HG02759 (cell line): ENCODE measurements around the gene PINLYP.
"Not testable (repeated sequence)": the region's sequence is repeated elsewhere in the genome, so short reads cannot be mapped to it uniquely, and the experiment has no call there.

Source experiments
- ATAC-seq: cut with Tn5 transposase; IDR thresholded peaks from one replicate; pipeline ENCODE4 v1.9.1; 2021; ENCODE audit warnings: mild to moderate bottlenecking, moderate library complexity; ENCODE audit not compliant: unreplicated experiment

Gene PINLYP

GRCh38 chr19:43600326-43600725, 24.7 kb downstream of the PINLYP start:
- not testable (repeated sequence) for ATAC-seq

DNA sequence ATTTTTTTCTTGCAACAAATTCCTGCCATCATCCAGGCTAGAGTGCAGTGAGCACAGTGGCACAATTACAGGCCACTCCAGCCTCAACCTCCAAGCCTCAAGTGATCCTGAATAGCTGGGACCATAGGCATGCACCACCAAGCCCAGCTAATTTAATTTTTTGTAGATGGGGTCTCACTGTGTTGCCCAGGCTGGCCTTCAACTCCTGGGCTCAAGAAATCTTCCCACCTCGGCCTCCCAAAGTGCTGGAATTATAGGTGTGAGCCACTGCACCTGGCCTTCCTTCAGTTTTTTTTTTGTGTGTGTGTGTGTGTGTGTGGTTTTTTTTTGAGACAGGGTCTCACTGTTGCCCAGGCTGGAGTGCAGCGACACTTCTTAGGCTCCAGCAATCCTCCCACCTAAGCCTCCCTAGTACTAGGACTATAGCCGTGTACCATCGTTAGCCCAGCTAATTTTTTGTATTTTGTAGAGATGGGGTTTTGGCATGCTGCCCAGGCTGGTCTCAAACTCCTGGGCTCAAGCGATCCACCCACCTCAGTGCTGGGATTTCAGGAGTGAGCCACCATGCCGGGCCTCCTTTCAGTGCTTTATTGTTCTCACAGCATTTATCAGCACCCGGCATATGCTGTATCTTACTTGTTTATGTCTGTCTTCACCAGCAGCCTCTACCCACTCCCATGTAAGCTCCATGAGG, 30.4 kb downstream of the PINLYP start:
- ATAC-seq, result no peak

DNA sequence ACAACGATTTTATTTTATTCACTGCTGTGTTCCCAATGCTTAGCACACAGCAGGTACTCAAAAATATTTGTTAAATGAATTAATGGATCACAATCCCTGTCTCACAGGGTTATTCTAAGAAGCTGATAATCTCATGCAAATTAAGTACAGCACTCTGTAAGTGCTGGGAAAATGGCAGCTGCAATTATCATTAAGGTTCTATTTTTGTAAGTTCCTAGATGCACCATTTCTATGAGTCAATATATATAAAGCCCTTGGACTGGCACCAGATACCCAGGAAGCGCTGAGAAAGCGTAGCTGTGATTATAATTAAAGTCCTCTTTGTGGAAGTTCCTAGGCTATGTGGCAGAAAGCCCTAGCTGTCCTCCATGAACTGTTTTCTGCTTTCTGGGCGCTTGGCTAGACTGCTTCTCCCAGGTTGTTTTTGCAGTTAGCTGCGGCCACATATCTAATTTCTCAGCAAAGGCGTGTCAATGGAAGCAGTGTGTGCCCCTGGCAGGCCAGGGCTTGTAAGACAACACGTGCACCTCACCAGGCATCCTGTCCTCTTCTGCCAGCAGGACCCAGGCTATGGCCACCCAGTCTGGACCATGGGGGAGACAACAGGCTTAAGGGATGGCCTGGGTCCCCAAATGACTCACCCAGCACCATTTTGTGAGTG, 31.1 kb downstream of the PINLYP start:
- ATAC-seq, result no peak

GRCh38 chr19:43607238-43608205, 31.9 kb downstream of the PINLYP start:
- no peak for ATAC-seq

DNA sequence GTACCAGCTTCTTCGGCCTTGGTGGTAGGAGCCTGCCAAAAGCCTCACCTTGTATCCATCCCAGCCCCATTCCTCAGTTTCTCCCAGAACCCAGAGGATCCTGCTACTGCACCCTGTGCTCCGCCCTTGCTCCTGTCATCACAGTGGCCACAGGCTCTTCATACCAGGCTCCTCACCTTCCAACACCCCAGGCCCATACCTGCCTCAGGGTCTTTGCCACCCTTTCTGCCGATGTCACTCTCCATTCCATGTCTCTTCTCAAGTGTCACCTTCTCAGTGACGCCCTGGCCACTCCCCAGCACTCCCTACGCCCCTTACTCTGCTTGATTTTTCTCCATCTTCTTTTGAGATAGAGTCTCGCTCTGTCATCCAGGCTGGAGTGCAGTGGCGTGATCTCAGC, 34.3 kb downstream of the PINLYP start:
- no peak for ATAC-seq

DNA sequence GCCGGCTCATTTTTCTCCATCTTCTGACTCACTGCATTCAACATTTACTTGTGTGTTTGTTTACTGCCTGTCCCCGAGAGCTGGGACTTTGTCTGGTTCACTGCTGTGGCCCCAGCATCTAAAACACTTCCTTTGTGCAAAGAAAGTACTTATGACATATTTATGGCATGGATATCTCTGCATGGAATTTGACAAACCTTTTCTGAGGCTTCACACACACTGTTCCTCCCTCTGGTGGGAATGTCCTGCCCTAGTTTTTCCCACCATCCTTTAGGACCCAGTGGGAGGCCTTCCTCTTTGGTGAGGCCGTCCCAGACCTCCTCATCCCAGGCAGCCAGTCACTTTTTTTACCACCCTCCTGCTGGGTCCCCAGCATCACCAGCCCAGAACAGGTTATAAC, 34.9 kb downstream of the PINLYP start:
- ATAC-seq, result no peak

- no peak for ATAC-seq
Measured at GRCh38 chr19:43611788-43612187, 36.2 kb downstream of the PINLYP start, which contains the start of gene SRRM5. SRRM5 (plus strand) TSS chr19:43612088; CDS start chr19:43612122, 34 bp downstream.

GRCh38 chr19:43612374-43612773, 36.8 kb downstream of the PINLYP start:
- no peak for ATAC-seq

- no peak for ATAC-seq
Measured at GRCh38 chr19:43616306-43616705, 40.7 kb downstream of the PINLYP start.

DNA sequence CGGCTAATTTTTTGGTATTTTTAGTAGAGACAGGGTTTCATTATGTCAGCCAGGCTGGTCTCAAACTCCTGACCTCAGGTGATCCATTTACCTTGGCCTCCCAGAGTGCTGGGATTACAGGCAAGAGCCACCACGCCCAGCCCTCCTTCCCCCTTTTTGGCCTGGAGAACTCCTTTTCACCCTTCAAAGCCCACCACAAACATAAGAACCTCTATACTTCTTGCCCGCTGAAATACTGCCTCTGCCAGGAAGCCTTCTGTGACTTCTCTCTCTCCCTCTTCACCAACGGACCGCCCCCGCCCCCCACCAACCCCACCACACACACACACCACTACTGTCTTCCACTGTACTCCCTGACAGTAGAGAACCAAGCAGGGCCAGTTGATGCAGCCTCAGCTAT, 41.4 kb downstream of the PINLYP start:
- no peak for ATAC-seq

DNA sequence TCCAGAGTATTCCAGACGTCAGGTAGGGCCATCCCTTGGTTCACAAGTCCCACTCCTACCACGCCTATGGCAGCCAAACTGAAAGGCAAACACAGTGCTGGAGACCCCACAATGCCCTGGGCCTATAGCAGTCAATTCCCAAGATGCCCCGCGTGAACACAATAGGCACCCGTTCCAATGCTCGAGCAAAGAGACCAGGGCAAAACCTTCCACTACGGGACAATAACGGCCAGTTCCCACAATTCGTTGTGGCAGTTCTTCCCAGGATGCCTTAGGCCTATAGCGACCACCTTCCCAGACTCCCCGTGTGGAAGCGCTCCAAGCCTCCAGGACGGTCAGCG, 43.3 kb downstream of the PINLYP start:
- peak; percentile 22 for ATAC-seq

DNA sequence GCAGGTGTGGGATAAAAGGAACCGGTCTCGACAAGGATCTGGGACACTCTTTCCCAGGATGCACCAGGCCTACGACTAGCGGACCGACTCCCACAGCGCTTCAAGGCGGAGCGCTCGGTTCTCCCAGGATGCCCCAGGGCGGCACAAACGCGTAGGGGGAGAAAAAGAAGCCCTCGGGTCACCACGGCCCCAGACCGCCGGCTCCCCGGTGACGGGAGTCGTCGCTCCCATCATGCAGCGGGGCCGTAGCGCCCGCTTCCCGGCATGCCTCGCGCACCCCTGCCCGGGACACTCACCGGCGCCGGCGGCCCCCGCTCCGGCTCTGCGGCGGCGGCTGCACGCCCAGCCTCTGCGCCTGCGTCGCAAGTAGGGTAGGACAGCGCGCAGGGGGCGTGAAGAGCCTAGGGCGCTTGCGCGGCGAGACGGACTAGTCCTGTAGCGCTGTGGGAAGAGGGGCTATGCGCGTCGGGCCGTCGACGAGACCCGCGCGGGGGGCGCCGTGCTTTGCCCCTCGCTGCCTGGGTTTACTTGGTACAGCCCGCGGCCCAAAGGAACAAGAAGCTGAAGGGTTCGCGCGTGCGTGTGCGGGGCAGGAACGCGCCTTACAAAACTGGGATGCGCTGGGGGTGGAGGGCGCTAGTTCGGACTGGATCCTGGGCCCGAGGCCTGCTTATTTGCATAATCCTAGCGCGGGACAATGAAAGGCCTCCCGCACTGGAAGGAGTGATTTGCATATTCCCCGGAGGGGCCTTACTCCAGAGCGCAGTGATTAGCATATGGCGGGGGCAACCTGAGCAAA, 43.9 kb downstream of the PINLYP start, which contains the start of gene ZNF428:
Gene ZNF428, minus strand, starts transcription at position 368 of the 799 bp plus-strand sequence. CDS start 5,325 bp downstream, outside the sequence.
- peak; percentile 85 for ATAC-seq

GRCh38 chr19:43620061-43621001, 44.7 kb downstream of the PINLYP start:
- ATAC-seq, result no peak

DNA sequence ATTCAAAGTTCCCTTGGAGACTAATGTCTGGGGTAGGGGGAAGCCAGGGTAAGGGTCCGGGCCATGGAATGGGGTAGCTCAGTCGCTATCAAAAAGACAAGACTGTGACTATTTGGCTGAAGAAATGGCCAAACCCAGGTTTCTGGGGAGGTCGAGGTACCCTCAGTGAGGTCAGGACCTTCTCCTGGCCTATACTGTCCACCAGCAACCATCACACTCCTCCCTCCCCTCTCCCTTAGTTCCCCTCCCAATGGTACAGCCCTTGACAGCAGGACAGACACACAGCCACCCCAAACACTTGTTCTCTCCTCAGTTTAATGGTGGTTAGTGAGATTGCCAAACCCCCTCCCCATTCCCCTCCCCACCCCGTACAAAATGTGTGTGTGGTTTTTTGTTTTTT, 46.5 kb downstream of the PINLYP start:
- no peak for ATAC-seq

DNA sequence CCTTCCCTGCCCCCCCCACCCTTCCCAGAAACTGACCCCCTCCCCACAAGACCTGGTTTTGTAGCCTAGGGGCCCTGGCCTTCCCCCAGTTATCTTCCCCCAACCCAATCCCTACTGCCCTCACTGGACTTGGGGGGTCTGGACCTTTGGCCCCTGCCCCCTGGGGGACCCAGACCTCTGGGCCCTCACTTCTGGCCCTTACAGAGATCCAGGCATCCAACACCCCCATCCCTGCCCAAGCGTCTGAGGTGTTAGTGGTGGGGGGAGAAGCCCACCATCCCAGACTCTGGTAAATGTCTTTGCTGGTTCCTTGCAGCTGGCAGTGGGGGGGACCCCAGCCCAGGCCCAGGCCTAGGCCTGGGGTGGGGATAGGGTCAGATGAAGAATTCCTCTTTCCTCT, 47.4 kb downstream of the PINLYP start:
- ATAC-seq, result no peak

DNA sequence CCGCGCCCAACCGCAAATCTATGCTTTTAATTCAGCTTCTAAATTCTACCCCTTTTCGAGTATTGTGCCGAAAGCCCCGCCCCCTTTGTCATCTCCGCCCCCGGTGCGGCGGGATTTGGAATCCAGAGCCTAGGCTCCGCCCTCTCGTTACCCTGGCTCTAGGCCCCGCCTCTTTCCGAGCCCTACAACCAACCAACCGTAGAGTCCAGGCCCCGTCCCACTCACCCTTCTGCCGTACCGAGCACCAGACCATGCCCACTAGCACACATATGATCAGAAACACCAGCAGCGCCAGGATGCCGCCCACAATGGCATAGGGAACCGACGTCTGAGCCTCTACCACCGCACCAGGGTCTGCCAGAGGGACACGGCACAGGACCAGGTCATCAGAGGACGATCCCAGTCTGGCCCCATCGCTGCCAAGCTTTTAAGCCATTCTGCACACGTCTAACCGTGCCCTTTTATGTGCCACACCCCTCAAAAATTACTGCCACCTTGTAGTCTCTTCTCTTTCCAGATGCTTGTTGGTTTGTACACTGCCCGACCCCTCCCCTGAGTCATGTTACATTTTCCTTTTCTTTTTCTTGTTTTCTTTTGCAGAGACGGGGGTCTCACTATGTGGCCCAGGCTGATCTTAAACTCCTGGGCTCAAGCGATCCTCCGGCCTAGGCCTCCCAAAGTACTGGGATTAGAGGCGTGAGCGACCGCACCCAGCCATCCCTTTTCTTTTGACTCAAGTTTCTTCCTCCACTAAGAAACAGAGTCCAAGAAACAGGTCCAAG, 48.5 kb downstream of the PINLYP start:
- no peak for ATAC-seq

- ATAC-seq, result peak; percentile 44
Measured at GRCh38 chr19:43624933-43625332, 49.3 kb downstream of the PINLYP start.

DNA sequence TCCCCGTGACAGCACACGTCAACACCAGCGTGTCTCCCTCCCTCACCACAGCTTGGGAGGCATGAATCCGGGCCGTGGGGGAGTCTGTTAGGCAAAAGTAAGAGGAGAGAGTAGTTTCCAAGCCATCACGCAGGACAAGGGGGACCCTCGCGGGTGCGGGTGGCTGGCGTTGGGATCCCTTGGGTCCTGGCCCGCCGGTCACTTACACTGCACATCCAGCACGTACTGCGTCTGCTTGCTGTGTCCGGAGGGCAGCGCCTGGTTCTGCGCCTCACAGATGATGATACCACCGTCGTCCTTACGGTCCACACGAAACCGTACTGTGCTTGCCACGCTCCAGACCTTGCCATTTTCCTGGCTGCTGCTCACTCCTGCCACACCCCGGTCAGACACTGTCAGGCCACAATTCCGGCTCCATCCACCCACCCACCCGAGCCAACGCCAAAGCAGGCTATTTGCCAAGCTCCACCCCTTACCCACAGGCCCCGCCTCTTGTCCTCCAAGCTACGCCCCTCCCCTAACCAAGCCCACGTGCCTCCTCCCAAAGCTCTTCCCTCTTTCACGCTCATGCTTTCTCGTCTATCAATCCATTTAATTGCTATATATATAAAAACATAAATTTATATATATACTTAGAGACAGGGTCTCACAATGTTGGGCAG, 50.4 kb downstream of the PINLYP start:
- no peak for ATAC-seq
